Gastrocnemius medialis (tissue), 4 donors: ENCODE data around the gene SMC1A.

Source experiments
- CTCF ChIP-seq, 5 experiments: fragments of 450-650 bp in 3 of 5; fragments of 200-600 bp in 2 of 5; sonication (generic) in 2 of 5; IDR thresholded peaks in 4 of 5; conservative IDR thresholded peaks in 1 of 5; 1 replicate in 4 of 5; 2 replicates in 1 of 5; pipeline ENCODE4 v1.5.1; 2016 to 2019; ENCODE audit warnings: antibody characterized with exemption in 5 of 5, mild to moderate bottlenecking in 3 of 5, moderate library complexity in 3 of 5
- POLR2A ChIP-seq, 2 donors: fragments of 450-650 bp; IDR thresholded peaks; one replicate each; pipeline ENCODE4 v1.6.1; 2017; ENCODE audit warnings: antibody characterized with exemption in 2 of 2, mild to moderate bottlenecking in 2 of 2, moderate library complexity in 2 of 2

- TF ChIP-seq CTCF (IDR thresholded peaks at IDR 0.05 in 4 of 5, conservative IDR thresholded peaks at IDR 0.05 in 1 of 5): no peak
- no peak for TF ChIP-seq POLR2A (IDR thresholded peaks at IDR 0.05)
Observed at GRCh38 chrX:53376888-53377287, 45.6 kb downstream of the SMC1A start.
